ENCODE measurements around the gene DPM2.

DPM2 gene

GRCh38 chr9:127936347-127936852, 1.3 kb downstream of the DPM2 start:
- no peak for DNase-seq (ENCODE audit: low spot score)

- DNase-seq (ENCODE audit: low spot score): no peak
Observed at GRCh38 chr9:127935765-127936221, 1.9 kb downstream of the DPM2 start.

- DNase-seq (ENCODE audit: low spot score): no peak
Observed at GRCh38 chr9:127934986-127935385, 2.7 kb downstream of the DPM2 start.

- DNase-seq (ENCODE audit: low spot score): no peak
Observed at GRCh38 chr9:127934248-127934647, 3.4 kb downstream of the DPM2 start.

GRCh38 chr9:127931092-127931881, 6.4 kb downstream of the DPM2 start:
- DNase-seq (ENCODE audit: low spot score): peak; percentile 82

- peak; percentile 80 for DNase-seq (ENCODE audit: low spot score)
Observed at GRCh38 chr9:127930231-127931091, 7.2 kb downstream of the DPM2 start, which contains the start of gene PIP5KL1. PIP5KL1 (minus strand) TSS chr9:127930777; CDS start chr9:127930752, 25 bp downstream.

- no peak for DNase-seq (ENCODE audit: low spot score)
Observed at GRCh38 chr9:127929625-127929979, 8.1 kb downstream of the DPM2 start.

- DNase-seq (ENCODE audit: low spot score): peak; percentile 50
Observed at GRCh38 chr9:127928676-127929624, 8.7 kb downstream of the DPM2 start.

- DNase-seq (ENCODE audit: low spot score): no peak
Observed at GRCh38 chr9:127927988-127928675, 9.5 kb downstream of the DPM2 start.

- peak; percentile 72 for DNase-seq (ENCODE audit: low spot score)
Observed at GRCh38 chr9:127927201-127927987, 10.3 kb downstream of the DPM2 start.

- DNase-seq (ENCODE audit: low spot score): no peak
Observed at GRCh38 chr9:127926906-127927200, 10.8 kb downstream of the DPM2 start.

GRCh38 chr9:127925959-127926905, 11.4 kb downstream of the DPM2 start:
- no peak for DNase-seq (ENCODE audit: low spot score)

- DNase-seq (ENCODE audit: low spot score): no peak
Observed at GRCh38 chr9:127924736-127925444, 12.8 kb downstream of the DPM2 start.

GRCh38 chr9:127923771-127924170, 13.9 kb downstream of the DPM2 start:
- DNase-seq (ENCODE audit: low spot score): no peak

- no peak for DNase-seq (ENCODE audit: low spot score)
Observed at GRCh38 chr9:127923046-127923445, 14.6 kb downstream of the DPM2 start.

GRCh38 chr9:127921557-127922120, 16.0 kb downstream of the DPM2 start:
- peak; percentile 66 for DNase-seq (ENCODE audit: low spot score)

- DNase-seq (ENCODE audit: low spot score): no peak
Observed at GRCh38 chr9:127920794-127921193, 16.9 kb downstream of the DPM2 start.

- no peak for DNase-seq (ENCODE audit: low spot score)
Observed at GRCh38 chr9:127919253-127919815, 18.3 kb downstream of the DPM2 start.

Measured in NAMALWA (cell line).